Measurements from ENCODE around the gene HPGDS. TPM values are rescaled to one million over a fixed set of nuclear protein-coding genes. Genes with fewer than 3 reads are reported as not detected.
"Not testable (repeated sequence)": the region's sequence is repeated elsewhere in the genome, so short reads cannot be mapped to it uniquely, and the experiment has no call there.

The HPGDS gene
- total RNA-seq, 2 experiments from 2014 or later, result not detected

DNA sequence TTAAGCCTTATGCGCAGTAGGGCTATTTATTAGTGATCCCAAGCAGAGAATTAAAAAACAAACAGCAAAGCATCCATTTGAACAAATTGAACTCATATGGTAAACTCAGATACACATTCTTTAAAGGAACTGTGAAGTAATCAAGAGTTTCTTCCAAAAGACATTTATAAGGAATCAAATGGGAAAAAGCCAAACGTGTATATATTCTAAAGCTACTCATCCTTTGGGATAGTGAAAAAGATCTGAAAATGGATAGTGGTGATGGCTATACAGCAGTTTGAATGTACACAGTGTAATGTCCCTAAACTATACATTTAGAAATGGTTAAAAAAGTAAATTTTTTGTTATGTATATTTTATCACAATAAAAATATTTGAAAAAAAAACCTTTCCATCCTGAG is 16.6 kb upstream of the HPGDS start:
- ChIA-PET POLR2A (no interaction called here), CTCF (no interaction called here)

DNA sequence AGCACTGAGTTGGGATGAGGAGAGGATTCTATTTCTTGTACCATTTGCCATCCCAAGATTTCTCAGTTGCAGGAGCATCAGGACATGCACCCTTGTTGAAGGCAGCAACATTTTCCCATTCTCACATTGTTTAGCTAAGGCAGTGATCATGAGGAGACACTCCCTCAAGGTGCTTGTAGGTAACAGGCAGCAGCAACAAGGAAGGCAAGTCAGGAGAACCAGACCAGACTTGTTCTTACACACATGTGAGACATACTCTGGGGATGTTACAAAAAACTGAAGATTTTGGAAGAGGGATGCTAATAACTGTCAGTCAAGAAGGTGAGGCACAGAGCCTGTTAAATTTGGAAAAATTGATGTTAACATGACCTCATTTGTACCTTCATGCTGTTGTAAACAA is 15.5 kb upstream of the HPGDS start:
- CTCF ChIA-PET, result no interaction called here
- POLR2A ChIA-PET, result no interaction called here

- ChIA-PET POLR2A (no interaction called here), CTCF (no interaction called here)
Observed at GRCh38 chr4:94357624-94358023, 15.0 kb upstream of the HPGDS start.

- POLR2A ChIA-PET, result no interaction called here
- CTCF ChIA-PET, result no interaction called here
Observed at GRCh38 chr4:94356444-94356843, 13.8 kb upstream of the HPGDS start.

GRCh38 chr4:94354474-94354896 is 11.8 kb upstream of the HPGDS start:
- CTCF ChIA-PET, result no interaction called here

DNA sequence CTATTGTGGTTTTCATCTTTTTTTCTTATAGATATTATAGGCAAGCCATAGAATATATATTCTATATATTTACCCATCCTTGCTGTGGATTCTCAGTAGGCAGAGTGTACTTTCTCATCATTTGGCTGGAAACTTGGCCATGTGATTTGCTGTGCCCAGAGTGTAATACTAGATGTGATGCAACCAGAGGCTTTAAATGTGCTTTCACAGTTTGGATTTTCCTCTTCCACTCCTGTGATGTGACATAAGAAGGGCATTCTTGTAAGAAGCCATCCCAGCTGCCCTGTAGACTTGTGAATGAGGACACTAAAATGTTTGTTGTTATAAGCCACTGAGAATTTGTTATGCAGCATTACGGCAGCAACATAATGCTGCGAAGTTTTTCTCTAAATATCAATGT is 10.4 kb upstream of the HPGDS start:
- POLR2A ChIA-PET, result no interaction called here
- CTCF ChIA-PET, result no interaction called here

More at GRCh38 chr4:94354474-94354896, 11.8 kb upstream of the HPGDS start:
- POLR2A ChIA-PET, result no interaction called here

DNA sequence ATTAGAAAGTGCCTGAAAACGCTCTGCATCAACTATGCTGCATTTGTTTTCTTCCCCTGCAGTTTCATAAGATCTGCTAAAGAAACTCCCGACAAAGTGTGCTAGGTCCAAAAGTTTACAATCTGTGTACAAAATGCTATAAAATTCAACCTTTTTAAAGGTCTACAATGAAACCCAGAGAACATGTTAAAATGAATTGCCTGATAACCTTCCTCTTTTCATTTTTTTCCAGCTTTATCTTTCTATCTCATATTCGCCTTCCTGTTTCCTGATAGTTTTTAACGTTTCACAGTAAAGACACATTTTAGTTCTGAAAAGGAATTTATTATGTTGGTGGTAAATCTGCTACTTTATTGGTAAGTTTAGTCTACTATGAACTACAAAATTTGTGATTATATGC is 9.5 kb upstream of the HPGDS start:
- POLR2A ChIA-PET, result no interaction called here

DNA sequence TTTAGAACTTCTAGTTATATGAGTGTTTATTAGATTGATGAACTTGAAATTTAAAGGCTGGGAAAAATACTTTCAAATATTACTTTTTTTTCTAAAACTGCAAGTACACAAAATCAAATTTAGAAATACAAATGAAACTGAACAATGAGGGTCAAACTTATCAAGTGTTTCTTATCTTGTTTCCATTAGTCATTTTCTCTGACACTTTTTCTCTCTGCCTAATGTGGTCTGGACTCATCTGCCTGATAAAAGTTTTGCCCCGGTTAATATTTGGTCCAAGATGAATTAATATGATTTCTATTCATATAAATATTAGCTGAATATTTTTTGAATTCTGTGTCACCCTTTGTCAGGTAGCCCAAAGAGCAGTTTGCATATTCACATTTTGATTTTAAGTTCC is 8.7 kb upstream of the HPGDS start:
- POLR2A ChIA-PET, result no interaction called here
- CTCF ChIA-PET, result no interaction called here

More for the DNA sequence above, 9.5 kb upstream of the HPGDS start:
- CTCF ChIA-PET, result no interaction called here

- CTCF ChIA-PET, result interaction anchor here (0.7 kb wide), 1 partner anchor 63 kb away, joined by 3 read pairs; no protein-coding TSS in a partner anchor
- POLR2A ChIA-PET, result no interaction called here
Observed at GRCh38 chr4:94350095-94350494, 7.5 kb upstream of the HPGDS start.

- CTCF ChIA-PET, result interaction anchor here (1.1 kb wide), 1 partner anchor 13 kb away, joined by 3 read pairs; no protein-coding TSS in a partner anchor
Observed at GRCh38 chr4:94349193-94349592, 6.6 kb upstream of the HPGDS start.

GRCh38 chr4:94348666-94349065 is 6.0 kb upstream of the HPGDS start:
- CTCF ChIA-PET, result interaction anchor here (1.1 kb wide), 1 partner anchor 12 kb away, joined by 3 read pairs; no protein-coding TSS in a partner anchor
- POLR2A ChIA-PET, result no interaction called here

More at GRCh38 chr4:94349193-94349592, 6.6 kb upstream of the HPGDS start:
- POLR2A ChIA-PET, result no interaction called here

DNA sequence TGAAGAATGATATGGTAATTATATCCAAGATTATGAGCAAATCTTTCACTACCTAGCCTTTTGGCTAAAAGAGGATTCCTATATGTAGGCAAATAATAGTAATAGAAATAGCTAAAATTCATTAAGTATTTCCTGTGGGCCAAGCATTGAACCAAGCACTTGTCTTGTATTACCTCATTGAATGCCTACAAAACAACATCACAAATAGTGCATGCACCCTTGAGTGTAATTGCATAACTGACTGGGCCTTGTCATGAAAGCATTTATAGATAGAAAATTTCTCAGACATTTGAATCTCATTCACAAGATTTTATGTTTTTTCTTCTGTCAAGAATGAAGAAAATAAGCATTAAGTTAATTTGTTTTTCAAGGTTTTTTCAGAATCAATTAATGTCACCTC is 3.9 kb upstream of the HPGDS start:
- CTCF ChIA-PET, result no interaction called here
- POLR2A ChIA-PET, result no interaction called here

DNA sequence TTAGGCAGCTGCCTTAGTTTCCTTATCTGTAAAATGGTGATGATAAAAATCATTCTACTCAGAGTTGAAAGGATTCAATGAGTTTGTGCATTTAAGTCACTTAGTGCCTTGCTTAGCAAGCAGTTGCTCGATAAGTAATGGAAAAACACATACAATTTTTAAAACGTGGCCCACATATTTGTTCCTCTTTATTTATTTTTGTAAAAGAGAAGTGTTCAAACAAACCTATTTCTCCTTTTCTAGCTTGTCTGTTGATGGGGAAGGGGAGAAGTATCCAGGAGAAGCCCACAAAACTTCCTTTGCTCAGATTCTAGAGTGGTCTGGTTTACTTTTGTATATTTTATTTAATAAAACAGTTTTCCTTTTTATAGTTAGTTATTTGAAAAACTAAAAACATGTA is 3.3 kb upstream of the HPGDS start:
- CTCF ChIA-PET, result no interaction called here
- POLR2A ChIA-PET, result no interaction called here

- CTCF ChIA-PET, result no interaction called here
- POLR2A ChIA-PET, result no interaction called here
Observed at GRCh38 chr4:94345266-94345665, 2.6 kb upstream of the HPGDS start.

DNA sequence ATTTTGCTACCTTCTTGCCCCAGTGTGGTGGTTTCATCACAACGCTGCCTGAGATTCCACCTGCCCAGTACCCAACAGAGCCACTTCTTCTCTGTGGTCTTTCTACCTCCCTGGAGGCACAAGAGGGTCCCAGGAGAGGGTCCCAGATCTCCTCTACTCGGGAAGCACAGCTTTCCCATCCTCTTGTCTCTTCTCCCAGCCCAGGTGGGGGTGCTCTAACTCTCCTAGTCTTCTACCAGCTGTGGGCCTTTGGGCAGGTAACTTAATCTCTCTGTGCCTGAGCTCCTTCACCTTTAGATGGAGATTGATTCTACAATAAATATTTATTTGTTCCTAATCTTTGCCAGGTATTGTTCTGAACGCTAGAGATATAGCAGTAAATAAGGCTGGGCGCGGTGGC is 1.8 kb upstream of the HPGDS start:
- ChIA-PET POLR2A (no interaction called here), CTCF (no interaction called here)

- POLR2A ChIA-PET, result no interaction called here
- CTCF ChIA-PET, result no interaction called here
Observed at GRCh38 chr4:94341481-94342370, 910 bp downstream of the HPGDS start.

DNA sequence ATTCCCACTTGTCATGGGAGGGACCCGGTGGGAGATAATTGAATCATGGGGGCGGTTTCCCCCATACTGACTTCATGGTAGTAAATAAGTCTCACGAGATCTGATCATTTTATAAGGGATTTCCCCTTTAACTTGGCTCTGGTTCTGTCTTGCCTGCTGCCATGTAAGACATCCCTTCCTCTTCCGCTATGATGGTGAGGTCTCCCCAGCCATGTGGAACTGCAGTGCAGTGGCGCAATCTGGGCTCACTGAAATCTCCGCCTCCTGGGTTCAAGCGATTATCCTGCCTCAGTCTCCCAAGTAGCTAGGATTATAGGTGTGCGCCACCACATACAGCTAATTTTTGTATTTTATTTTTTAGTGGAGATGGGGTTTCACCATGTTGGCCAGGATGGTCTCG is 2.9 kb downstream of the HPGDS start:
- ChIA-PET CTCF (no interaction called here), POLR2A (no interaction called here)

DNA sequence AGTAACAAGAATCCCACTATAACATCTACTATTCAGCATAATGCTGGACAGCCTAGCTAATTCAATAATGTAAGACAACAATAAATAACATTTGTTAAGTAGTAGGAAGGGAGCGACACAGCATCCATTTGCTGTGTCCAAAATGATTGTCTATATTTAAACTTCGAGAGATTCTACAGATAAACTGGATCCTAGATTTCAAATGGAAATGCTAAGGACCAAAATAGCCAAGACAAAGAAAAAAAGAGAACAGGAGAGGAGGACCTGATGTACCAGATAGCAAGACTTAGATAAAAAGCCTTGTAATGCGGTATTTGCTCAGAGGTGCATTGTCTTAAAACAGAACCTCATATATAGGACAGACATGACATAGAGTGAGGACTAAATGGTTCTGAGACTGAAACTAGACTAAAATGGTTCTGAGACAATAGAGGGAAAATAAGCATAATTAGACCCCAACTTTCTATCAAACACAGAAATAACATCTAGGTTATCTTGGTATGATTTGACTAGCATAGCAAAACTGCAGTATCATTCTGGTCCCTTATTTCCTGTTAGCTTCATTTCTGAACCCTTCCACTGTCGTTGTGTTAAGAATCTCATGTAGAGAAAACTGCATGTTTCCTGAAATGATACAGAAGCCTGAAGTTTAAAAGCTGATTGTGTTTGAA is 3.8 kb downstream of the HPGDS start:
- ChIA-PET POLR2A (interaction anchor here (0.6 kb wide), 1 partner anchor 115 kb away, joined by 3 read pairs; no protein-coding TSS in a partner anchor), CTCF (no interaction called here)

DNA sequence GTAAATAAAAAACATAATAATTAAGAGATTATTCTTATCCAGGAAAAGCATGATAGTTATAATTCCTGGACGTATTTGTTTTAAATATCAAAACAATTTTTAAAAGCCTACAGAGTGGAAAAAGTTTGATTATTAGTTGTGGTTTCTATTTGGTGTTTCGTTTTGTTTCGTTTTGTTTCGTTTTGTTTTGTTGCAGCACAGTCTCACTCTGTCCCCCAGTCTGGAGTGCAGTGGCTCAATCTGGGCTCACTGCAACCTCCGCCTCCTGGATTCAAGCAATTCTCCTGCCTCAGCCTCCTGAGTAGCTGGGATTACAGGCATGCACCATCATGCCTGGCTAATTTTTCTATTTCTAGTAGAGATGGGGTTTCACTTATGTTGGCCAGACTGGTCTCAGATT is 5.8 kb downstream of the HPGDS start:
- CTCF ChIA-PET, result interaction anchor here (1.1 kb wide), 1 partner anchor 12 kb away, joined by 3 read pairs; no protein-coding TSS in a partner anchor

DNA sequence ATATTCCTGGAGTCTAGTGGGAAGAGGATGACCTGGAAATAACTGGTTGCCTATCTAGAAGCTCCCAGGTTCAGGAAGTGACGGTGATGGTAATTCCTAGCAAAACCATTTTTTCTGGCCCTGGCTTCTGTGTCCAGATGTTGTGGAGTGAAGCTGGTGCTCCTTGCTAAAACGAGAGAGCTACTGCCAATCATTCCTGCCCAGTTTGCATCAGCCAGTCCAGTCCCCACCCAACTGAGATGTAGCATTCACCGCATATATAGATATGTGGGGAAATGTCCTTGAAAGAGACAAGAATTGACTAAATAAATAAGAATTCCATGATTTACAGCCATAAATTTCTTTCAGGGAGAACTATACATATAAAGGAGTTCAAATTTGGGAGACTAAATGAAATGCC is 6.3 kb downstream of the HPGDS start:
- ChIA-PET CTCF (interaction anchor here (1.1 kb wide), 1 partner anchor 12 kb away, joined by 3 read pairs; no protein-coding TSS in a partner anchor), POLR2A (no interaction called here)

More for the DNA sequence above, 5.8 kb downstream of the HPGDS start:
- POLR2A ChIA-PET, result not testable (repeated sequence)

DNA sequence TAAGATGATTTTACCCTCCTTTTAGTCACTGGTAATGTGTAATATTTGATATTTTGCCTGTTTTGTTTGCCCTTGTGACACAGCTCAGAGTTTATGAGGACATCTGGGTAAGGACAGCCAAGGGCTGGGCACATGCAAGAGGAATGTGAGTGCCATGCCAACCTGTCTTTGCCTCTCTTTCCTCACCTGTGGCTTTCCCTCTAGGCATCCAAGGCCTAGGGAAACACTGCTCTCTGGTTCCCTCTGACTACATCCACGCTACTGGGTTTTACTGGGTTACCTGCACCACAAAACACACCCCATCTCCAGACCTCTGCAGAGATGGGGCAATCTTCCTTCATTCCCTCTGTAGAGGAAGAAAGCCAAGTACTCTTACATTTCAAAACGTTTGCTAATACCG is 7.7 kb downstream of the HPGDS start:
- CTCF ChIA-PET, result no interaction called here
- POLR2A ChIA-PET, result no interaction called here
